Hematopoietic multipotent progenitor cell (in vitro differentiated cells): ENCODE measurements around the gene FITM1. TPM values are rescaled to one million over a fixed set of nuclear protein-coding genes. Genes with fewer than 3 reads are reported as not detected.

ENCODE experiments used
- DNase-seq, 3 donors: peaks; one replicate each; pipeline ENCODE4 v3.0.0-alpha.2; 2011 to 2015; ENCODE audit warnings: low read depth in 2 of 3, low spot score in 2 of 3
- small RNA-seq: library from RNA; depleted of rRNA; stranded (forward); fragments of <200 nt; gene quantifications from one replicate; pipeline ENCODE3, GENCODE V24; 2012
- total RNA-seq: library from RNA; depleted of rRNA; stranded (reverse); fragments of >200 nt; gene quantifications from one replicate; pipeline ENCODE4 v1.2.3, GENCODE V29; 2012

FITM1 gene
- total RNA-seq, 1 donor, result 2.7 TPM

DNA sequence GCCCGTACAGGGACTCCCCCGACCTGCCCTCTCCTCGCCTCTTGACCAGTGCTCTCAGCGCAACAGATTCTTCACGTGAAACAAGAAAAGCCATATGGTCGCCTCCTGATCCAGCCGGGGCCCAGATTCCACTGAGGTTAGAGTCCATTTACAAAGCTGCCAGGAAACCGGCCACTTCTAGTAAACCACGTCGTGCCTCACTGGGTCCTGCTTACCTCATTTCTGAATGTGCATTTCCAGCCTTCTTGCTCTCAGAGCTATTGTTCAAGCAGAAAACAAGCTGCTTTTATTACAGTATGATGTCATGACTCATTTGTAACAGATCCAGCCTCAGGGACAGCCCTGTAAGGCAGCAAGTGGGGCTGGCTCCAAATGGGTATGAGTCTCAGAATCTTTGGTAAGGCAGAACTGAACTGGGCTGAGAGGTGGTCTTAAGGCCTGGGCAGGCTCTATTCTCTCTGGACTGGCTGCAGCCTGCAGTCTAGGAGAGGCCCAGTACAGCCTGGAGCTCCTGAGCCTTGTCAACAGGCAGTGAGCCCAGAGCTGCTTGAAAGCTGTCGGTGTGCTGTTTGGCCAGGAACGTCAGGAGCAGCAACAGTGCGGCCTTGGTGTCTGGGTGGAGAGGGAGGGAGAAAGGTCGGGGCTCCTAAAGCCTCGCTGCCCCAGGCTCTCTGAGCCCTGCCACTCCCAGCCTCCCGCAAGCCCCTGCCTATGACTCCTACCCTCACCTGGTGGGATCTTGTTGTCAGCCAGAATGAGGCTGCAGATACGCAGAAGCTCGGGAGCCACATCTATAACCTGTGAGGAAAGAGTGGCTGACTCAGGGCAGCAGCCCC lies 49.7 kb downstream of the FITM1 start:
- DNase-seq, result no peak

DNA sequence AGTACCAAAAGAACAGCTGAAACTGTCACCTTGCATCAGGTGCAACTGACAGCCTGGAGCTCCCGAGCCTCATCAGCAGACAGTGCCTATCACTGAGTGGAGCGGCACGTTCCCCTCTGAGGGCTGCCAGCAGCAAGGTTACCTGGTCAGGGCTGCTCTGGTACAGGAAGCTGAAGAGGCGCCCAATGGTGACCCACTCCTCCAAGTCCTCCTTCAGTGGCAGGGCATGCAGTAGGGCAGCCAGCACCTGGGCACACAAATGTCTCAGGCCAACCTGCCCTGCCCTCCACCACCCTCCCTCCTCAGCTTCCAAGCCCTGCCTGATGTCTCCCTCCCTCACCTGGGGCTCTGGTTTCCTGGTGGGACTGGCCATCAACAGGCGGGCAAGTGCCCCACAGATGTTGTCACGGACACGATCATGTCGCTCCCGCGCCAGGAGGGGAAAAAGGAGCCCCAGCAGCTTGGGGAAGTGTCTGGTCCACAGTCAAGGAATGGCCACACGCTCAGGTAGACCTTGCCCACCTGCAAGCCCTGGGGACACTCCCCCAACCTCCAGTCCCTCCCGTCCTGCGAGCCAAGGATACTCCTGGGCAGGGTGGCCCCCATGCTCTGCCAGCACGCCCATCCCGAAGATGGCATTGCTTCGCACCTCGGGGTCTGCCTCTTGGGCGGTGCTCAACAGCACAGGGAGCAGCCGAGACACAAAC lies 51.1 kb downstream of the FITM1 start:
- no peak for DNase-seq

Small RNA genes lying within 50 kb of the gene (small RNA-seq; reads per million reads assigned to genes)
- not detected for gene IPO4
- gene IRF9, result not detected
- not detected for gene RNA5SP383

Other genes starting within 250 kb of the FITM1 start
- gene DHRS4, start 176.9 kb upstream of the FITM1 start, total RNA-seq, result 44.4 TPM
- gene DHRS4L2, start 141.7 kb upstream of the FITM1 start, total RNA-seq, result 26.9 TPM
- gene CARMIL3, start 78.7 kb upstream of the FITM1 start, total RNA-seq, result 1.3 TPM
- not detected for gene CPNE6, start 59.1 kb upstream of the FITM1 start, total RNA-seq
- 24.8 TPM for gene PCK2, start 36.3 kb upstream of the FITM1 start, total RNA-seq
- gene DCAF11, start 15.9 kb upstream of the FITM1 start, total RNA-seq, result 138 TPM
- 5.7 TPM for gene NRL, start 15.7 kb upstream of the FITM1 start, total RNA-seq
- 153 TPM for gene PSME1, start 5.5 kb downstream of the FITM1 start, total RNA-seq
- 14.3 TPM for gene EMC9, start 10.9 kb downstream of the FITM1 start, total RNA-seq
- 38.0 TPM for gene PSME2, start 16.0 kb downstream of the FITM1 start, total RNA-seq
- 103 TPM for gene RNF31, start 16.8 kb downstream of the FITM1 start, total RNA-seq
- 112 TPM for gene IRF9, start 30.6 kb downstream of the FITM1 start, total RNA-seq
- 47.1 TPM for gene REC8, start 41.4 kb downstream of the FITM1 start, total RNA-seq
- 59.8 TPM for gene IPO4, start 58.2 kb downstream of the FITM1 start, total RNA-seq
- gene TM9SF1, start 64.8 kb downstream of the FITM1 start, total RNA-seq, result 64.9 TPM
- under 0.01 TPM for gene TSSK4, start 75.0 kb downstream of the FITM1 start, total RNA-seq
- gene CHMP4A, start 82.8 kb downstream of the FITM1 start, total RNA-seq, result 13.7 TPM
- gene MDP1, start 85.4 kb downstream of the FITM1 start, total RNA-seq, result 21.5 TPM
- 55.2 TPM for gene NEDD8, start 101.7 kb downstream of the FITM1 start, total RNA-seq
- gene GMPR2, start 102.3 kb downstream of the FITM1 start, total RNA-seq, result 78.9 TPM
- gene TINF2, start 112.0 kb downstream of the FITM1 start, total RNA-seq, result 65.4 TPM
- gene TGM1, start 132.5 kb downstream of the FITM1 start, total RNA-seq, result 1.1 TPM
- 36.9 TPM for gene RABGGTA, start 140.9 kb downstream of the FITM1 start, total RNA-seq
- gene DHRS1, start 169.1 kb downstream of the FITM1 start, total RNA-seq, result 31.0 TPM
- gene NOP9, start 169.2 kb downstream of the FITM1 start, total RNA-seq, result 28.8 TPM
- gene CIDEB, start 177.3 kb downstream of the FITM1 start, total RNA-seq, result 20.2 TPM
- 15.1 TPM for gene LTB4R2, start 179.5 kb downstream of the FITM1 start, total RNA-seq
- 13.5 TPM for gene LTB4R, start 180.8 kb downstream of the FITM1 start, total RNA-seq
- 3.8 TPM for gene ADCY4, start 204.4 kb downstream of the FITM1 start, total RNA-seq
- 20.2 TPM for gene RIPK3, start 209.3 kb downstream of the FITM1 start, total RNA-seq
- 0.54 TPM for gene NFATC4, start 237.5 kb downstream of the FITM1 start, total RNA-seq